Osteoblast (primary cell): ENCODE results near the gene CTSK. TPM values are rescaled to one million over a fixed set of nuclear protein-coding genes. Genes with fewer than 3 reads are reported as not detected.
A peak's percentile ranks its signal among the peaks of the same experiment; 100 is the strongest.

Experiments
- DNase-seq: peaks from one replicate; pipeline ENCODE4 v3.0.0; 2011; ENCODE audit warnings: low spot score, mixed read lengths; ENCODE audit not compliant: insufficient read length; ENCODE audit errors: missing footprints
- H2AFZ ChIP-seq: 2 replicates; pipeline ENCODE4 v1.6.0; 2011; ENCODE audit warnings: mild to moderate bottlenecking, low read length
- H3K27ac ChIP-seq: 2 replicates; pipeline ENCODE4 v1.5.1; 2011; ENCODE audit warnings: mild to moderate bottlenecking, low read depth, low read length, moderate library complexity
- H3K27me3 ChIP-seq: 2 replicates; pipeline ENCODE4 v1.6.0; 2012; ENCODE audit warnings: mild to moderate bottlenecking, control low read depth, inconsistent platforms, low read length, moderate library complexity; ENCODE audit not compliant: insufficient read depth
- H3K36me3 ChIP-seq: 2 replicates; pipeline ENCODE4 v1.5.1; 2011; ENCODE audit warnings: mild to moderate bottlenecking, low read length, control low read depth, moderate library complexity; ENCODE audit not compliant: insufficient read depth
- H3K4me1 ChIP-seq: 2 replicates; pipeline ENCODE4 v1.5.1; 2011; ENCODE audit warnings: mild to moderate bottlenecking, low read length, control low read depth, moderate library complexity; ENCODE audit not compliant: insufficient read depth
- H3K4me2 ChIP-seq: 2 replicates; pipeline ENCODE4 v1.6.0; 2011; ENCODE audit warnings: mild to moderate bottlenecking, low read length; ENCODE audit not compliant: insufficient read depth
- H3K4me3 ChIP-seq: fragments of 200-600 bp; sonication (generic); 3 replicates; pipeline ENCODE4 v1.5.1; 2012; ENCODE audit warnings: mild to moderate bottlenecking, low read length, inconsistent platforms; ENCODE audit not compliant: insufficient read depth
- H3K79me2 ChIP-seq: 2 replicates; pipeline ENCODE4 v1.6.0; 2012; ENCODE audit warnings: mild to moderate bottlenecking, low read length, control low read depth, inconsistent platforms; ENCODE audit not compliant: insufficient read depth
- H3K9me3 ChIP-seq: 2 replicates; pipeline ENCODE4 v1.5.1; 2011; ENCODE audit warnings: low read depth, low read length, control low read depth
- H4K20me1 ChIP-seq: 2 replicates; pipeline ENCODE4 v1.6.0; 2012; ENCODE audit warnings: mild to moderate bottlenecking, low read length, control low read depth; ENCODE audit not compliant: insufficient read depth
- CTCF ChIP-seq: IDR thresholded peaks from 2 replicates; pipeline ENCODE4 v1.5.1; 2011; ENCODE audit warnings: mild to moderate bottlenecking, low read depth, low read length, moderate library complexity; ENCODE audit errors: extremely low read depth
- total RNA-seq: library from RNA; depleted of rRNA; stranded (reverse); fragments of >200 nt; gene quantifications from 2 replicates; pipeline ENCODE4 v1.2.3, GENCODE V29; 2012

Gene CTSK
- total RNA-seq, 1 donor: 617 TPM

- H3K79me2 ChIP-seq: peaks cover 25% of the 10 kb centered on the region
- H3K27ac ChIP-seq: no peak overlapping the region
- peaks cover 41% of the 10 kb centered on the region for H3K4me1 ChIP-seq
- no peak for DNase-seq
- no peak overlapping the region for H3K4me2 ChIP-seq
- TF ChIP-seq CTCF: no peak
- H3K27me3 ChIP-seq: no peaks in the 10 kb centered on the region
- no peak overlapping the region for H3K4me3 ChIP-seq
- H4K20me1 ChIP-seq: no peaks in the 10 kb centered on the region
- no peak overlapping the region for H2AFZ ChIP-seq
- no peaks in the 10 kb centered on the region for H3K9me3 ChIP-seq
- H3K36me3 ChIP-seq: peaks cover 47% of the 10 kb centered on the region
These were observed 3.0 kb upstream of the CTSK start for GRCh38 chr1:150810958-150811659.

- DNase-seq: no peak
- Histone ChIP-seq H3K36me3 (peaks cover 39% of the 10 kb centered on the region), H3K4me1 (peaks cover 41% of the 10 kb centered on the region), H3K4me3 (no peak overlapping the region), H2AFZ (no peak overlapping the region), H3K79me2 (peaks cover 30% of the 10 kb centered on the region), H3K9me3 (no peaks in the 10 kb centered on the region), H3K4me2 (peak overlapping the region; percentile 1), H3K27me3 (no peaks in the 10 kb centered on the region), H4K20me1 (no peaks in the 10 kb centered on the region), H3K27ac (peak overlapping the region; percentile 51)
- TF ChIP-seq CTCF: no peak
These were observed 1.6 kb upstream of the CTSK start for GRCh38 chr1:150809651-150810050.

- H3K9me3 ChIP-seq: no peaks in the 10 kb centered on the region
- peak overlapping the region; percentile 69 for H3K4me3 ChIP-seq
- peak overlapping the region; percentile 15 for H3K27ac ChIP-seq
- peaks cover 34% of the 10 kb centered on the region for H3K79me2 ChIP-seq
- H3K4me1 ChIP-seq: peaks cover 41% of the 10 kb centered on the region
- no peak for TF ChIP-seq CTCF
- H3K27me3 ChIP-seq: no peaks in the 10 kb centered on the region
- no peaks in the 10 kb centered on the region for H4K20me1 ChIP-seq
- DNase-seq: no peak
- peak overlapping the region; percentile 66 for H3K4me2 ChIP-seq
- peaks cover 40% of the 10 kb centered on the region for H3K36me3 ChIP-seq
- no peak overlapping the region for H2AFZ ChIP-seq
These were observed 786 bp upstream of the CTSK start for GRCh38 chr1:150808846-150809245.

GRCh38 chr1:150807249-150808023 is 624 bp downstream of the CTSK start:
- H4K20me1 ChIP-seq: no peaks in the 10 kb centered on the region
- peak overlapping the region; percentile 40 for H3K27ac ChIP-seq
- peak overlapping the region; percentile 66 for H3K4me2 ChIP-seq
- H3K4me3 ChIP-seq: peak overlapping the region; percentile 69
- no peaks in the 10 kb centered on the region for H3K27me3 ChIP-seq
- H3K9me3 ChIP-seq: no peaks in the 10 kb centered on the region
- TF ChIP-seq CTCF: no peak
- H3K79me2 ChIP-seq: peaks cover 35% of the 10 kb centered on the region
- peaks cover 33% of the 10 kb centered on the region for H3K36me3 ChIP-seq
- DNase-seq: peak; percentile 69
- peaks cover 41% of the 10 kb centered on the region for H3K4me1 ChIP-seq
- H2AFZ ChIP-seq: peak overlapping the region; percentile 66
